ENCODE data around the gene RBM20. TPM values are rescaled to one million over a fixed set of nuclear protein-coding genes. Genes with fewer than 3 reads are reported as not detected.

The RBM20 gene
- total and polyA plus RNA-seq, 2 experiments from 2014 or later: 0.05 to 0.17 TPM

GRCh38 chr10:110641256-110641655, 2.9 kb upstream of the RBM20 start:
- Histone ChIP-seq H3K4me1 (ENCODE audit: insufficient read depth) (peaks cover 44% of the 10 kb centered on the region), H3K27ac (ENCODE audit: low read depth) (no peak overlapping the region), H3K36me3 (ENCODE audit: insufficient read depth) (no peaks in the 10 kb centered on the region), H2AFZ (no peak overlapping the region), H3F3A (replicated peaks; ENCODE audit: low read depth) (0 out of 2 replicates have a peak, but pooled peaks cover 8% of the 10 kb centered on the region), H3K9me2 (ENCODE audit: insufficient read depth) (no peaks in the 10 kb centered on the region), H3K27me3 (ENCODE audit: insufficient read depth) (peaks cover 50% of the 10 kb centered on the region), H3K79me2 (replicated peaks; ENCODE audit: insufficient read depth) (no peaks in the 10 kb centered on the region), H4K20me1 (replicated peaks; ENCODE audit: insufficient read depth) (no peaks in the 10 kb centered on the region), H3K4me2 (peak overlapping the region; percentile 96), H3K4me3 (peak overlapping the region; percentile 18)
- TF ChIP-seq REST (IDR thresholded peaks at IDR 0.05; ENCODE audit: unreplicated experiment): no peak
- TF ChIP-seq POLR2AphosphoS5 (IDR thresholded peaks at IDR 0.05; ENCODE audit: low read depth): no peak
- TF ChIP-seq CTCF (conservative IDR thresholded peaks at IDR 0.05; ENCODE audit: low read depth in 2 of 2): no peak
- no peak for TF ChIP-seq STAT1 (IDR thresholded peaks at IDR 0.05; ENCODE audit: unreplicated experiment)
- no peak for TF ChIP-seq EZH2 (IDR thresholded peaks at IDR 0.05; ENCODE audit: low read depth, unreplicated experiment)
- TF ChIP-seq ZNF331 (CRISPR knock-in tag; IDR thresholded peaks at IDR 0.05; ENCODE audit: low read depth): no peak
- TF ChIP-seq NANOG (IDR thresholded peaks at IDR 0.05; ENCODE audit: borderline replicate concordance): no peak
- TF ChIP-seq EZH2phosphoT487 (IDR thresholded peaks at IDR 0.05; ENCODE audit: unreplicated experiment): no peak
- TF ChIP-seq ZNF114 (CRISPR knock-in tag; IDR thresholded peaks at IDR 0.05): no peak
- TF ChIP-seq JUNB (IDR thresholded peaks at IDR 0.05; ENCODE audit: unreplicated experiment): no peak
- TF ChIP-seq CREB1 (CRISPR knock-in tag; IDR thresholded peaks at IDR 0.05; ENCODE audit: low read depth): peak; percentile 42
- TF ChIP-seq ZNF462 (CRISPR knock-in tag; IDR thresholded peaks at IDR 0.05): 0 out of 2 replicates have a peak, but pooled peaks have one; percentile 1
- no peak for TF ChIP-seq ETS1 (IDR thresholded peaks at IDR 0.05)
- Mint-ChIP-seq H3K4me1 (peaks cover 51% of the 10 kb centered on the region), H3K27ac (no peak overlapping the region), H3K36me3 (ENCODE audit: low read depth) (no peaks in the 10 kb centered on the region; the same call in 2 of the 3 replicates), H3K4me3 (peak overlapping the region; percentile 52), H3K27me3 (ENCODE audit: insufficient read depth, low read depth, poor library complexity) (peaks cover 41% of the 10 kb centered on the region), H3K9me3 (no peaks in the 10 kb centered on the region)
- DNase-seq (ENCODE audit: low spot score): peak; percentile 91
- ATAC-seq: peak; percentile 30

Measured in GM23338 (cell line).